B cell (primary cell): ENCODE measurements around the gene YIF1A. TPM values are rescaled to one million over a fixed set of nuclear protein-coding genes. Genes with fewer than 3 reads are reported as not detected.
"Not testable (repeated sequence)": the region's sequence is repeated elsewhere in the genome, so short reads cannot be mapped to it uniquely, and the experiment has no call there.

ENCODE experiments used
- ATAC-seq: fragments of 200-7000 bp; cut with Tn5 transposase; one replicate; pipeline ENCODE4 v1.10.0; 2021; ENCODE audit warnings: low read depth, mild to moderate bottlenecking, moderate number of reproducible peaks, moderate library complexity
- CTCF ChIA-PET: fragments of 350-600 bp; sonication (Branson Sonifier 250); formaldehyde crosslinking; loops from one replicate; lab custom pipeline; 2021; ENCODE audit warnings: antibody characterized with exemption, inconsistent platforms; lab: Charles Lee
- POLR2A ChIA-PET: fragments of 350-600 bp; sonication (Branson Sonifier 250); formaldehyde crosslinking; loops from one replicate; lab custom pipeline; 2021; ENCODE audit warnings: antibody characterized with exemption; lab: Charles Lee
- DNase-seq: peaks from one replicate; pipeline ENCODE4 v3.0.0; 2013
- H2AFZ ChIP-seq: 2 replicates; pipeline ENCODE4 v1.6.1; 2012; ENCODE audit warnings: mild to moderate bottlenecking, low read depth, low read length; ENCODE audit not compliant: insufficient read depth, poor library complexity, severe bottlenecking
- H3K27ac ChIP-seq, 2 donors: 1 replicate in 1 of 2; 2 replicates in 1 of 2; pipeline ENCODE4 v1.5.1; 2012 to 2013; ENCODE audit warnings: low read length in 2 of 2, mild to moderate bottlenecking in 2 of 2, moderate library complexity in 1 of 2
- H3K27me3 ChIP-seq, 4 experiments: fragments of 200-600 bp in 1 of 4; sonication (generic) in 1 of 4; replicated peaks in 1 of 4; 1 replicate in 2 of 4; 2 replicates in 2 of 4; pipeline versions ENCODE4 v1.6.1 to v1.7.0; 2013 to 2016; ENCODE audit warnings: low read length in 3 of 4, mild to moderate bottlenecking in 2 of 4, mixed read lengths in 1 of 4, moderate library complexity in 1 of 4; ENCODE audit not compliant: insufficient read depth in 4 of 4, control insufficient read depth in 3 of 4; ENCODE audit errors: control extremely low read depth in 1 of 4
- H3K36me3 ChIP-seq, 2 experiments: replicated peaks in 1 of 2; 1 replicate in 1 of 2; 2 replicates in 1 of 2; pipeline versions ENCODE4 v1.6.1 to v1.7.1; 2013; ENCODE audit warnings: low read length in 1 of 2; ENCODE audit not compliant: insufficient read depth in 2 of 2, control insufficient read depth in 1 of 2; ENCODE audit errors: control extremely low read depth in 1 of 2, extremely low read depth in 1 of 2
- H3K4me1 ChIP-seq, 2 donors: fragments of 200-600 bp in 1 of 2; sonication (generic) in 1 of 2; 1 replicate in 1 of 2; 2 replicates in 1 of 2; pipeline versions ENCODE4 v1.5.1 to v1.6.1; 2013 to 2017; ENCODE audit warnings: low read length in 2 of 2; ENCODE audit not compliant: control insufficient read depth in 2 of 2, insufficient read depth in 2 of 2
- H3K4me2 ChIP-seq: replicated peaks from 2 replicates; pipeline ENCODE3; 2012; ENCODE audit warnings: mild to moderate bottlenecking, low read depth, low read length; ENCODE audit not compliant: poor library complexity, severe bottlenecking
- H3K4me3 ChIP-seq, 5 experiments: fragments of 200-600 bp in 1 of 5; sonication (generic) in 1 of 5; 1 replicate in 3 of 5; 2 replicates in 2 of 5; pipeline versions ENCODE4 v1.5.1 to v1.7.0; 2011 to 2016; ENCODE audit warnings: low read length in 4 of 5, mild to moderate bottlenecking in 4 of 5, low read depth in 2 of 5, control low read depth in 1 of 5, moderate library complexity in 1 of 5; ENCODE audit not compliant: insufficient read depth in 1 of 5; ENCODE audit errors: control extremely low read depth in 1 of 5, extremely low read depth in 1 of 5
- H3K79me2 ChIP-seq: fragments of 200-600 bp; sonication (generic); one replicate; pipeline ENCODE4 v1.6.0; 2016; ENCODE audit warnings: low read length; ENCODE audit not compliant: control insufficient read depth, insufficient read depth
- H3K9ac ChIP-seq: fragments of 200-600 bp; sonication (generic); 2 replicates; pipeline ENCODE4 v1.6.1; 2017; ENCODE audit warnings: mild to moderate bottlenecking, low read length, moderate library complexity
- H3K9me3 ChIP-seq, 3 donors: one replicate each; pipeline versions ENCODE4 v1.6.1 to v1.7.1; 2013; ENCODE audit warnings: low read length in 2 of 3; ENCODE audit not compliant: control insufficient read depth in 2 of 3, insufficient read depth in 1 of 3; ENCODE audit errors: control extremely low read depth in 1 of 3
- H4K20me1 ChIP-seq: 2 replicates; pipeline ENCODE4 v1.6.0; 2012; ENCODE audit warnings: mild to moderate bottlenecking, low read length; ENCODE audit not compliant: insufficient read depth, control insufficient read depth, poor library complexity, severe bottlenecking
- H3K27ac Mint-ChIP-seq: one replicate; pipeline ENCODE4 v1.8.0; 2021; ENCODE audit warnings: mixed read lengths
- H3K27me3 Mint-ChIP-seq: one replicate; pipeline ENCODE4 v1.8.0; 2021; ENCODE audit warnings: mixed read lengths
- H3K4me1 Mint-ChIP-seq: one replicate; pipeline ENCODE4 v1.8.0; 2021; ENCODE audit warnings: mixed read lengths
- H3K4me3 Mint-ChIP-seq: one replicate; pipeline ENCODE4 v1.8.0; 2021; ENCODE audit warnings: mixed read lengths
- H3K9me3 Mint-ChIP-seq: one replicate; pipeline ENCODE4 v1.8.0; 2022; ENCODE audit warnings: mixed read lengths; ENCODE audit not compliant: insufficient read depth
- EZH2 ChIP-seq: IDR thresholded peaks from 2 replicates; pipeline ENCODE4 v1.6.1; 2012; ENCODE audit warnings: borderline replicate concordance, low read depth, mild to moderate bottlenecking, moderate library complexity, low read length; ENCODE audit not compliant: insufficient read depth, poor library complexity, severe bottlenecking
- WGBS: methylation state at CpG from one replicate; pipeline ENCODE4 v1.1.5; 2013; ENCODE audit warnings: missing lambda C conversion rate; ENCODE audit not compliant: insufficient coverage; 5-methylcytosine and 5-hydroxymethylcytosine counted together
- intact Hi-C: fragments of 100-400 bp; cut with micrococcal nuclease; formaldehyde crosslinking; loops from one replicate; pipeline ENCODE4 v1.10.0; 2022
- polyA plus RNA-seq: library from polyadenylated mRNA; depleted of rRNA; stranded (reverse); fragments of >200 nt; gene quantifications from 2 replicates; pipeline ENCODE4 v1.2.3, GENCODE V29; 2012
- total RNA-seq, 2 donors: library from RNA; stranded (reverse); fragments of 120-200 nt in 1 of 2; gene quantifications; 1 replicate in 1 of 2; 2 replicates in 1 of 2; pipeline versions ENCODE4 v1.2.3 to v1.2.4, GENCODE V29; 2013 to 2022
- TF ChIP-seq, protein P1 (sequence below): fragments of 200-600 bp; IDR thresholded peaks from one replicate; pipeline ENCODE4 v1.8.0; 2022; ENCODE audit warnings: antibody characterized with exemption, mild to moderate bottlenecking

The YIF1A gene
- total and polyA plus RNA-seq, 2 donors (not counting 1 experiment from before 2014, with no cell fraction given) = 43.9 to 95.0 TPM

DNA sequence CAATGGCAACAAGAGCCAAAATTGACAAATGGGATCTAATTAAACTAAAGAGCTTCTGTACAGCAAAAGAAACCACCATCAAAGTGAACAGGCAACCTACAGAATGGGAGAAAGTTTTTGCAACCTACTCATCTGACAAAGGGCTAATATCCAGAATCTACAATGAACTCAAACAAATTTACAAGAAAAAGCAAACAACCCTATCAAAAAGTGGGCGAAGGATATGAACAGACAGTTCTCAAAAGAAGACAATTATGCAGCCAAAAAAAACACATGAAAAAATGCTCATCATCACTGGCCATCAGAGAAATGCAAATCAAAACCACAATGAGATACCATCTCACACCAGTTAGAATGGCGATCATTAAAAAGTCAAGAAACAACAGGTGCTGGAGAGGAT lies 31.3 kb upstream of the YIF1A start:
- H3K9me3 Mint-ChIP-seq, intact Hi-C loops, H3K79me2 ChIP-seq, H3K27me3 Mint-ChIP-seq, H3K9me3 ChIP-seq, H3K4me3 Mint-ChIP-seq, H3K4me3 ChIP-seq, ATAC-seq, H3K27me3 ChIP-seq, CTCF ChIA-PET, H3K36me3 ChIP-seq, POLR2A ChIA-PET, H3K27ac Mint-ChIP-seq, H4K20me1 ChIP-seq, DNase-seq, H3K9ac ChIP-seq, H3K27ac ChIP-seq, H3K4me2 ChIP-seq, H2AFZ ChIP-seq: not testable (repeated sequence)
- H3K4me1 ChIP-seq = peaks cover 24 to 26% of the 10 kb centered on the region in 2 donors
- peaks cover 31% of the 10 kb centered on the region for H3K4me1 Mint-ChIP-seq
- no CpG with 5 or more reads among the region's 2 CpGs for WGBS

DNA sequence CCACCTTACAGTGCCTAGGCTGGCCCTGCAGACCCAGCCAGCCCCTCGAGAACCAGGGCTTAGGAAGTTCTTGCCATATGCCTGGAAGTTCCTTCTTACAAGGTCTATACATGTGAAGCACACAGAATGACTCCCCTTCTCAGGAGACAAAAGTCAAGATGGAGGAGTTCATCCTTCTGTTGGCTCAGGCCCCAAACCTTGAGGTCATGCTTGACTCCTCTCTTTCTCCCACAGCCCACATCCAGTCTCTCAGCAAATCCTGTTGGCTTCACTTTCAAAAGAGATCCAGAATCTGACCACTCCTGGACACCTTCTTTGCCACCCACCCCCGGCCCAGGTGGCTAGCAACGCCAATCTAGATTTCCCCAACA lies 29.6 kb upstream of the YIF1A start:
- peaks cover 39% of the 10 kb centered on the region for H3K4me1 Mint-ChIP-seq
- H3K4me3 Mint-ChIP-seq = peak overlapping the region; percentile 91
- Histone ChIP-seq H4K20me1 (no peaks in the 10 kb centered on the region), H3K9ac (peak overlapping the region; percentile 47), H3K9me3 (no peaks in the 10 kb centered on the region), H3K27ac (peak overlapping the region; percentile 76 to 95), H3K4me3 (peak overlapping the region in 2 of 5 experiments; percentile 20 to 37), H3K4me1 (peaks cover 28 to 30% of the 10 kb centered on the region in 2 donors), H3K79me2 (no peaks in the 10 kb centered on the region), H3K27me3 (no peaks in the 10 kb centered on the region), H3K4me2 (peak overlapping the region; percentile 77), H2AFZ (peak overlapping the region; percentile 50), H3K36me3 (no peaks in the 10 kb centered on the region)
- ATAC-seq (no peak), DNase-seq (no peak)
- WGBS = 0% methylated on average over 1 of the region's 3 CpGs
- no peaks in the 10 kb centered on the region for H3K27me3 Mint-ChIP-seq
- intact Hi-C loops = loop anchor here (1.0 kb wide), 1 partner anchor 10 kb away; no protein-coding TSS in a partner anchor
- H3K27ac Mint-ChIP-seq = peak overlapping the region; percentile 98
- ChIA-PET CTCF (interaction anchor here (1.2 to 2.0 kb wide), 4 partner anchors 9 to 25 kb away, joined by 4 to 6 read pairs (median 6); no protein-coding TSS in a partner anchor), POLR2A (interaction anchor here (1.4 kb wide), 1 partner anchor 51 kb away, joined by 3 read pairs; the partner anchor contains the start of gene RAB1B)
- TF ChIP-seq, protein P1, sequence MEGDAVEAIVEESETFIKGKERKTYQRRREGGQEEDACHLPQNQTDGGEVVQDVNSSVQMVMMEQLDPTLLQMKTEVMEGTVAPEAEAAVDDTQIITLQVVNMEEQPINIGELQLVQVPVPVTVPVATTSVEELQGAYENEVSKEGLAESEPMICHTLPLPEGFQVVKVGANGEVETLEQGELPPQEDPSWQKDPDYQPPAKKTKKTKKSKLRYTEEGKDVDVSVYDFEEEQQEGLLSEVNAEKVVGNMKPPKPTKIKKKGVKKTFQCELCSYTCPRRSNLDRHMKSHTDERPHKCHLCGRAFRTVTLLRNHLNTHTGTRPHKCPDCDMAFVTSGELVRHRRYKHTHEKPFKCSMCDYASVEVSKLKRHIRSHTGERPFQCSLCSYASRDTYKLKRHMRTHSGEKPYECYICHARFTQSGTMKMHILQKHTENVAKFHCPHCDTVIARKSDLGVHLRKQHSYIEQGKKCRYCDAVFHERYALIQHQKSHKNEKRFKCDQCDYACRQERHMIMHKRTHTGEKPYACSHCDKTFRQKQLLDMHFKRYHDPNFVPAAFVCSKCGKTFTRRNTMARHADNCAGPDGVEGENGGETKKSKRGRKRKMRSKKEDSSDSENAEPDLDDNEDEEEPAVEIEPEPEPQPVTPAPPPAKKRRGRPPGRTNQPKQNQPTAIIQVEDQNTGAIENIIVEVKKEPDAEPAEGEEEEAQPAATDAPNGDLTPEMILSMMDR = no peak
- TF ChIP-seq EZH2 = no peak
- no peaks in the 10 kb centered on the region for H3K9me3 Mint-ChIP-seq
